ENCODE data around the gene ZFAND2A.

- TF ChIP-seq POLR2A (IDR thresholded peaks at IDR 0.05; ENCODE audit: low read depth, low read length), result no peak
- no peak for TF ChIP-seq CTCF (IDR thresholded peaks at IDR 0.05; ENCODE audit: extremely low read depth in 1 of 2, insufficient read depth in 1 of 2, low read depth in 1 of 2, low read length in 2 of 2)
- TF ChIP-seq EZH2 (IDR thresholded peaks at IDR 0.05; ENCODE audit: borderline replicate concordance, low read depth, low read length, severe bottlenecking), result no peak
- TF ChIP-seq POLR2AphosphoS5 (IDR thresholded peaks at IDR 0.05; ENCODE audit: insufficient read depth, low read depth, low read length), result no peak
These were observed 19.4 kb downstream of the ZFAND2A start for GRCh38 chr7:1140476-1141104.
